ENCODE results near the gene UFM1.

GRCh38 chr13:38303816-38304320 is 45.8 kb upstream of the UFM1 start:
- TF ChIP-seq, protein P1, sequence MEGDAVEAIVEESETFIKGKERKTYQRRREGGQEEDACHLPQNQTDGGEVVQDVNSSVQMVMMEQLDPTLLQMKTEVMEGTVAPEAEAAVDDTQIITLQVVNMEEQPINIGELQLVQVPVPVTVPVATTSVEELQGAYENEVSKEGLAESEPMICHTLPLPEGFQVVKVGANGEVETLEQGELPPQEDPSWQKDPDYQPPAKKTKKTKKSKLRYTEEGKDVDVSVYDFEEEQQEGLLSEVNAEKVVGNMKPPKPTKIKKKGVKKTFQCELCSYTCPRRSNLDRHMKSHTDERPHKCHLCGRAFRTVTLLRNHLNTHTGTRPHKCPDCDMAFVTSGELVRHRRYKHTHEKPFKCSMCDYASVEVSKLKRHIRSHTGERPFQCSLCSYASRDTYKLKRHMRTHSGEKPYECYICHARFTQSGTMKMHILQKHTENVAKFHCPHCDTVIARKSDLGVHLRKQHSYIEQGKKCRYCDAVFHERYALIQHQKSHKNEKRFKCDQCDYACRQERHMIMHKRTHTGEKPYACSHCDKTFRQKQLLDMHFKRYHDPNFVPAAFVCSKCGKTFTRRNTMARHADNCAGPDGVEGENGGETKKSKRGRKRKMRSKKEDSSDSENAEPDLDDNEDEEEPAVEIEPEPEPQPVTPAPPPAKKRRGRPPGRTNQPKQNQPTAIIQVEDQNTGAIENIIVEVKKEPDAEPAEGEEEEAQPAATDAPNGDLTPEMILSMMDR (conservative IDR thresholded peaks at IDR 0.05; ENCODE audit: low read depth, low read length): no peak
- no peak for TF ChIP-seq POLR2A (IDR thresholded peaks at IDR 0.05; ENCODE audit: low read depth, low read length)
- no peak for TF ChIP-seq RCOR1 (IDR thresholded peaks at IDR 0.05; ENCODE audit: insufficient replicate concordance, low read length)
- TF ChIP-seq, protein P2, sequence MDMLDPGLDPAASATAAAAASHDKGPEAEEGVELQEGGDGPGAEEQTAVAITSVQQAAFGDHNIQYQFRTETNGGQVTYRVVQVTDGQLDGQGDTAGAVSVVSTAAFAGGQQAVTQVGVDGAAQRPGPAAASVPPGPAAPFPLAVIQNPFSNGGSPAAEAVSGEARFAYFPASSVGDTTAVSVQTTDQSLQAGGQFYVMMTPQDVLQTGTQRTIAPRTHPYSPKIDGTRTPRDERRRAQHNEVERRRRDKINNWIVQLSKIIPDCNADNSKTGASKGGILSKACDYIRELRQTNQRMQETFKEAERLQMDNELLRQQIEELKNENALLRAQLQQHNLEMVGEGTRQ (IDR thresholded peaks at IDR 0.05; ENCODE audit: low read depth, low read length): no peak
